BE2C (cell line): ENCODE measurements around the gene FAM171A2.
A peak's percentile ranks its signal among the peaks of the same experiment; 100 is the strongest.

Source experiments
- DNase-seq: peaks from one replicate; pipeline ENCODE4 v3.0.0-alpha.2; 2020
- H3K27me3 ChIP-seq: fragments of 250-450 bp; sonication (Bioruptor Pico); 2 replicates; pipeline ENCODE4 v1.5.1; 2020; ENCODE audit warnings: mild to moderate bottlenecking
- H3K36me3 ChIP-seq: fragments of 250-450 bp; sonication (Bioruptor Pico); 2 replicates; pipeline ENCODE4 v1.5.1; 2020; ENCODE audit warnings: mild to moderate bottlenecking
- H3K4me1 ChIP-seq: fragments of 250-450 bp; sonication (Bioruptor Pico); 2 replicates; pipeline ENCODE4 v1.5.1; 2020
- H3K4me3 ChIP-seq: 2 replicates; pipeline ENCODE4 v1.5.1; 2011; ENCODE audit warnings: low read depth, low read length
- H3K9me3 ChIP-seq: fragments of 250-450 bp; sonication (Bioruptor Pico); 2 replicates; pipeline ENCODE4 v1.5.1; 2020
- TF ChIP-seq, protein P1 (sequence below): IDR thresholded peaks from 2 replicates; pipeline ENCODE4 v1.5.1; 2012; ENCODE audit warnings: mild to moderate bottlenecking, low read depth, low read length

The FAM171A2 gene

GRCh38 chr17:44389723-44390202 lies 26.1 kb upstream of the FAM171A2 start:
- no peaks in the 10 kb centered on the region for H3K4me1 ChIP-seq
- no peaks in the 10 kb centered on the region for H3K36me3 ChIP-seq
- TF ChIP-seq, protein P1, sequence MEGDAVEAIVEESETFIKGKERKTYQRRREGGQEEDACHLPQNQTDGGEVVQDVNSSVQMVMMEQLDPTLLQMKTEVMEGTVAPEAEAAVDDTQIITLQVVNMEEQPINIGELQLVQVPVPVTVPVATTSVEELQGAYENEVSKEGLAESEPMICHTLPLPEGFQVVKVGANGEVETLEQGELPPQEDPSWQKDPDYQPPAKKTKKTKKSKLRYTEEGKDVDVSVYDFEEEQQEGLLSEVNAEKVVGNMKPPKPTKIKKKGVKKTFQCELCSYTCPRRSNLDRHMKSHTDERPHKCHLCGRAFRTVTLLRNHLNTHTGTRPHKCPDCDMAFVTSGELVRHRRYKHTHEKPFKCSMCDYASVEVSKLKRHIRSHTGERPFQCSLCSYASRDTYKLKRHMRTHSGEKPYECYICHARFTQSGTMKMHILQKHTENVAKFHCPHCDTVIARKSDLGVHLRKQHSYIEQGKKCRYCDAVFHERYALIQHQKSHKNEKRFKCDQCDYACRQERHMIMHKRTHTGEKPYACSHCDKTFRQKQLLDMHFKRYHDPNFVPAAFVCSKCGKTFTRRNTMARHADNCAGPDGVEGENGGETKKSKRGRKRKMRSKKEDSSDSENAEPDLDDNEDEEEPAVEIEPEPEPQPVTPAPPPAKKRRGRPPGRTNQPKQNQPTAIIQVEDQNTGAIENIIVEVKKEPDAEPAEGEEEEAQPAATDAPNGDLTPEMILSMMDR: no peak
- no peaks in the 10 kb centered on the region for H3K9me3 ChIP-seq
- DNase-seq: no peak
- H3K4me3 ChIP-seq: no peak overlapping the region
- no peaks in the 10 kb centered on the region for H3K27me3 ChIP-seq

DNA sequence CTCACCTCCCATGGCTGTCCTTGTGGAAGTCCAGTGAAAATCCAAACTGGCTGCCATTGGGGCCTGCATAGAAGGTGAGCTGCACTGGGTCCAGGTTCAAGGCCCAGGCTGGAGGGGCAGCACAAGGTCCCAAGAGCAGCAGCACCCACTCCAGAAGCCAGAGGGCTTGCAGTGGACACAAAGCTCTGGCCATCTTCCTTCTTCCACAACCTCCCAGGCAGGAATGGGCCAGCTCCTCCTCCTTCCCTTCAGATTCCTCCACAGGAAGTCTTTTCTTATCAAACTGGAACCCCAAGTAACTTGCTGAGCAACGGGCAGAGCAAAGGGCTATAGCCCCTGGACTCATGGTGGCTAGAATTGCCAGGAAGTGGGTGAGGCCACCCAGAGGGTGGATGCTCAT lies 25.6 kb upstream of the FAM171A2 start, which contains the start of gene ITGA2B:
Gene ITGA2B (minus strand): TSS at position 369 of the 400 bp plus-strand sequence. CDS start 176 bp downstream, at position 193.
- Histone ChIP-seq H3K9me3 (no peaks in the 10 kb centered on the region), H3K4me1 (no peaks in the 10 kb centered on the region), H3K36me3 (no peaks in the 10 kb centered on the region), H3K4me3 (no peak within 1 kb of the TSS), H3K27me3 (no peaks in the 10 kb centered on the region)
- no peak for DNase-seq
- TF ChIP-seq, protein P1: no peak

GRCh38 chr17:44387804-44388203 lies 24.2 kb upstream of the FAM171A2 start:
- no peaks in the 10 kb centered on the region for H3K27me3 ChIP-seq
- H3K4me3 ChIP-seq: no peak overlapping the region
- no peaks in the 10 kb centered on the region for H3K36me3 ChIP-seq
- no peaks in the 10 kb centered on the region for H3K4me1 ChIP-seq
- TF ChIP-seq, protein P1: no peak
- H3K9me3 ChIP-seq: no peaks in the 10 kb centered on the region
- no peak for DNase-seq

DNA sequence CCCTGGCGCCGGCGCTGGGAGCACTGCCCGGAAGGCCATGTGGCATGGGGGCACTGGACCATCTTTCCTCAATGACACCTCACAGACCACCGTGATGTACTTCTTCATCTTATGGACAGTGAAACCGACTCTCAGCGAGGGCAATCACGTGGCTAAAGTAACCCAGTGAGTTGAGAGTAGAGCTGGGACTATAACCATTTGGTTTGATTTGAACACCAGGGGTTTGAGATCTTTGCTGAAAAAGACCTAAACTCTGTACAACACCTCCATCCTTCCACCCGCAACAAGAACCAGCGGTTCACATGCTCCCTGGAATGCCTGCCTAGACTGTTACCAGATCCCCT lies 22.5 kb upstream of the FAM171A2 start:
- Histone ChIP-seq H3K27me3 (no peaks in the 10 kb centered on the region), H3K36me3 (no peaks in the 10 kb centered on the region), H3K9me3 (no peaks in the 10 kb centered on the region), H3K4me1 (no peaks in the 10 kb centered on the region), H3K4me3 (peak overlapping the region; percentile 62)
- DNase-seq: no peak
- TF ChIP-seq, protein P1: no peak

DNA sequence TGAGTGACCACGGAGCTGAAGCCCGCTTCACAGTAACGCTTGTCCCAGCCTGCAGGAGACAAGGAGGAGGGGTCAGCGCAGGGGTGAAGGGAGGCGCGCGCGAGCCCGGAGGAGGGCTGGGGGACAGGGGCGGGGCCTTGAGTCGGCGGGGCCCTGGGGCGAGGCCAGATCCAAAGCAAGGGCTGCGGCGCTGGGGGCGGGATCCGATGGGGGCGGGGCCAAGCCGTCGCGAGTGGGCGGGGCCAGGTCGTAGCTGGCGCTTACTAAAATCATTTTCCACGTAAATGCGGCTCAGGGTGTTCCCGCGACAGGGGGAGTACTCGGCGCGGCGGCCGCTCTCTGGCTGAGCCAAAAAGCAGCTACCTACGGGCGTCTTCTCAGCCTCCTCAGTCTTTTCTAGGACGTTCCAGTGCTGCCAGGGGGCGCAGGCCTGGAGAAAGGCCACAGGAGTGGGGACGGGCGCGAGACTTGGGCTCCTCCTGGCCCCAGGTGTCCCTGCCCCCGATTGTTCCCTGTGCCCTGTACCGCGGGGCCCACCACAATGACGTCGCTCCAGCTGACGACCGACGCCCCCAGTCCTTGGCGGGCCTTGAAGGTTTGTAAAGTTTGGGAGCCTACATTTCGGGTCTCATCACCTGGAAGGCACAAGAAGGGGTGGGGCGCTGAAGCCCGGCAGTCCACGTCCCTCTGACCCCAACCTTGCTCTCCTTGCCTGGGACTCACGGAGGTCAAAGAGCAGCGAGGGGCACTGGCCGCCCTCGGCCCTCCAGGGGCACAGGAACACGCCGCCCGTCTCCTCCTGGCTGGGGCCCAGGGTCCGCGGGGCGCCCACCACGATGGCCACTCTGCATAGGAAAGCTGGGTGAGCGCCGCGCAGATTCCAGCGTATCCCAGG lies 21.9 kb upstream of the FAM171A2 start:
- Histone ChIP-seq H3K36me3 (no peaks in the 10 kb centered on the region), H3K9me3 (no peaks in the 10 kb centered on the region), H3K4me1 (no peaks in the 10 kb centered on the region), H3K27me3 (no peaks in the 10 kb centered on the region), H3K4me3 (peak overlapping the region; percentile 62)
- DNase-seq: peak; percentile 93
- TF ChIP-seq, protein P1: peak; percentile 21; the same call in 1 of the 2 replicates

DNA sequence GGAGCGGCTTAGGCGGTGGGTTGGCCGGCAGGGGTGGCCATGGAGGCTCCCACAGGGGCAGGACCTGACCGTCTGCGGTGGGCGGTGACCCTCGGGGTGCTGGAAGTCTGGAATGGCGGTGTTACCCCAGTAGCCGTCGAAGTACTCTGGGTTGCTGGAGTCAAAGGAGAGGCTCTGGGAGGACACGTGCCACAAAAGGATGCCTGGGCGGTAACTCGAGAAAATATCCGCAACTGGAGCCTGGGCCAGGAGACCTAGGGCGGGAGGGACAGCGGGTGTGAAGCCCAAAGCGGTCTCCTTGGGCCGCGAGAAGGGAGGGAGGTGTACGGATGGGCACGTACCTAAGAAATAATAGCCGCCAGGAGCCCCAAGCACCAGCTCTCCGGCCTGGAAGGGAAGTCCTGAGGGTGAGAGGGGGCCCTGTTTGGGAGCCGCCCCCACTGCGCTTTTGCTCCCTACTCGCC lies 21.2 kb upstream of the FAM171A2 start:
- Histone ChIP-seq H3K4me3 (peak overlapping the region; percentile 62), H3K4me1 (no peaks in the 10 kb centered on the region), H3K36me3 (no peaks in the 10 kb centered on the region), H3K9me3 (no peaks in the 10 kb centered on the region), H3K27me3 (no peaks in the 10 kb centered on the region)
- DNase-seq: no peak
- TF ChIP-seq, protein P1: no peak
